ENCODE results near the gene HDGFL2. TPM values are rescaled to one million over a fixed set of nuclear protein-coding genes. Genes with fewer than 3 reads are reported as not detected.

HDGFL2 gene
- total and polyA plus RNA-seq, 2 donors from 2014 or later: 37.8 to 38.8 TPM

- no peaks in the 10 kb centered on the region for H3K27me3 ChIP-seq (ENCODE audit: control insufficient read depth, insufficient read depth, low read length)
- peaks cover 0 to 10% (median 0%) of the 10 kb centered on the region in 3 donors for H3K4me1 ChIP-seq (ENCODE audit: control insufficient read depth in 2 of 3, insufficient read depth in 2 of 3, low read depth in 1 of 3, low read length in 3 of 3)
- H3K4me3 ChIP-seq (ENCODE audit: low read length in 3 of 3): peak overlapping the region in 2 of 3 donors; percentile 0 to 60
- peaks cover 0 to 9% (median 0%) of the 10 kb centered on the region in 3 donors for H3K36me3 ChIP-seq (ENCODE audit: control insufficient read depth in 2 of 3, insufficient read depth in 3 of 3, low read length in 3 of 3)
- DNase-seq: peak in 4 of 5 donors; percentile 76 to 91 (median 82)
- H3K27ac ChIP-seq (ENCODE audit: low read depth in 2 of 2, low read length in 2 of 2): no peak overlapping the region
- no peak for TF ChIP-seq CTCF (IDR thresholded peaks at IDR 0.05; ENCODE audit: borderline replicate concordance, extremely low read depth, insufficient read depth)
- H3K9me3 ChIP-seq (ENCODE audit: control insufficient read depth in 2 of 3, insufficient read depth in 1 of 3, low read length in 3 of 3): no peaks in the 10 kb centered on the region
- peak overlapping the region in 1 of 3 donors; percentile 26 for H3K9ac ChIP-seq (ENCODE audit: low read length in 3 of 3)
- intact Hi-C loops (cut with DNase I): no loop called here
- FAIRE-seq: no peak
Measured at GRCh38 chr19:4474514-4475022, 2.5 kb downstream of the HDGFL2 start.

- H3K27me3 ChIP-seq (ENCODE audit: control insufficient read depth, insufficient read depth, low read length): no peaks in the 10 kb centered on the region
- H3K36me3 ChIP-seq (ENCODE audit: control insufficient read depth in 2 of 3, insufficient read depth in 3 of 3, low read length in 3 of 3): peaks cover 0 to 9% (median 0%) of the 10 kb centered on the region in 3 donors
- DNase-seq (no peak), FAIRE-seq (no peak)
- H3K9me3 ChIP-seq (ENCODE audit: control insufficient read depth in 2 of 3, insufficient read depth in 1 of 3, low read length in 3 of 3): no peaks in the 10 kb centered on the region
- peaks cover 0 to 10% (median 0%) of the 10 kb centered on the region in 3 donors for H3K4me1 ChIP-seq (ENCODE audit: control insufficient read depth in 2 of 3, insufficient read depth in 2 of 3, low read depth in 1 of 3, low read length in 3 of 3)
- no peak overlapping the region for H3K9ac ChIP-seq (ENCODE audit: low read length in 3 of 3)
- TF ChIP-seq CTCF (IDR thresholded peaks at IDR 0.05; ENCODE audit: borderline replicate concordance, extremely low read depth, insufficient read depth): no peak
- intact Hi-C loops (cut with DNase I): no loop called here
- no peak overlapping the region for H3K27ac ChIP-seq (ENCODE audit: low read depth in 2 of 2, low read length in 2 of 2)
- no peak overlapping the region for H3K4me3 ChIP-seq (ENCODE audit: low read length in 3 of 3)
Measured at GRCh38 chr19:4477034-4477801, 5.1 kb downstream of the HDGFL2 start.

- no peak for DNase-seq
- H3K9me3 ChIP-seq (ENCODE audit: control insufficient read depth in 2 of 3, insufficient read depth in 1 of 3, low read length in 3 of 3): no peaks in the 10 kb centered on the region
- no peak overlapping the region for H3K27ac ChIP-seq (ENCODE audit: low read depth in 2 of 2, low read length in 2 of 2)
Measured at GRCh38 chr19:4482721-4483364, 10.7 kb downstream of the HDGFL2 start.

More at GRCh38 chr19:4482721-4483364, 10.7 kb downstream of the HDGFL2 start:
- Histone ChIP-seq H3K36me3 (ENCODE audit: control insufficient read depth in 2 of 3, insufficient read depth in 3 of 3, low read length in 3 of 3) (peaks cover 0 to 2% (median 0%) of the 10 kb centered on the region in 3 donors), H3K4me3 (ENCODE audit: low read length in 3 of 3) (no peak overlapping the region), H3K9ac (ENCODE audit: low read length in 3 of 3) (no peak overlapping the region), H3K4me1 (ENCODE audit: control insufficient read depth in 2 of 3, insufficient read depth in 2 of 3, low read depth in 1 of 3, low read length in 3 of 3) (no peaks in the 10 kb centered on the region), H3K27me3 (ENCODE audit: control insufficient read depth, insufficient read depth, low read length) (no peaks in the 10 kb centered on the region)
- intact Hi-C loops (cut with DNase I): no loop called here
- no peak for FAIRE-seq
- no peak for TF ChIP-seq CTCF (IDR thresholded peaks at IDR 0.05; ENCODE audit: borderline replicate concordance, extremely low read depth, insufficient read depth)
